GM12872 (cell line): ENCODE data around the gene RASL10A.

ENCODE experiments used
- TF ChIP-seq, protein P1 (sequence below): IDR thresholded peaks from 3 replicates; pipeline ENCODE4 v1.5.1; 2011; ENCODE audit warnings: low read depth, mild to moderate bottlenecking, low read length, moderate library complexity; ENCODE audit not compliant: insufficient read depth

RASL10A gene

DNA sequence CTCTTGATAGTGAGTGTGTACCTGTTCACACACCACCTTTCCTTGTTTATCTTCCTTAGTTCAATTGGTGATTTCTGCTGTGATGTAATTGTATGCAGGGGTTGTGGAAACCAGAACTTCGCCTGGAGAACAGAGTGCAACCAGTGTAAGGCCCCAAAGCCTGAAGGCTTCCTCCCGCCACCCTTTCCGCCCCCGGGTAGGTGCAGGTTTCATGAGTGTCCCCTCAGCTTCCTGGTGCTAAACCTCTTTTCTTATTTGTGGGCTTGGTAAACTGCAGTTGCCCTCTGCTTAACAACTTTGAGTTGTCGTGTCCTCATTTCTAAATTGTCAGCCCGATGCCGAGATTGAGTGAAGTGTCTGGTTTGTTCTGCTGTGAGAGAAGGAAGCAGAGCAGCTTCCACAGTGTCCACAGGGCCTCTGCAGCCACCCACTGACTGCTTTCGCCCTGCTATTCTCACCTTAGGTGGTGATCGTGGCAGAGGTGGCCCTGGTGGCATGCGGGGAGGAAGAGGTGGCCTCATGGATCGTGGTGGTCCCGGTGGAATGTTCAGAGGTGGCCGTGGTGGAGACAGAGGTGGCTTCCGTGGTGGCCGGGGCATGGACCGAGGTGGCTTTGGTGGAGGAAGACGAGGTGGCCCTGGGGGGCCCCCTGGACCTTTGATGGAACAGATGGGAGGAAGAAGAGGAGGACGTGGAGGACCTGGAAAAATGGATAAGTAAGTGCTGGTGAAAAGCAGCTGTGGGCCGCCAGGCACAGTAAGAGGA is 16.2 kb downstream of the RASL10A start:
- TF ChIP-seq, protein P1, sequence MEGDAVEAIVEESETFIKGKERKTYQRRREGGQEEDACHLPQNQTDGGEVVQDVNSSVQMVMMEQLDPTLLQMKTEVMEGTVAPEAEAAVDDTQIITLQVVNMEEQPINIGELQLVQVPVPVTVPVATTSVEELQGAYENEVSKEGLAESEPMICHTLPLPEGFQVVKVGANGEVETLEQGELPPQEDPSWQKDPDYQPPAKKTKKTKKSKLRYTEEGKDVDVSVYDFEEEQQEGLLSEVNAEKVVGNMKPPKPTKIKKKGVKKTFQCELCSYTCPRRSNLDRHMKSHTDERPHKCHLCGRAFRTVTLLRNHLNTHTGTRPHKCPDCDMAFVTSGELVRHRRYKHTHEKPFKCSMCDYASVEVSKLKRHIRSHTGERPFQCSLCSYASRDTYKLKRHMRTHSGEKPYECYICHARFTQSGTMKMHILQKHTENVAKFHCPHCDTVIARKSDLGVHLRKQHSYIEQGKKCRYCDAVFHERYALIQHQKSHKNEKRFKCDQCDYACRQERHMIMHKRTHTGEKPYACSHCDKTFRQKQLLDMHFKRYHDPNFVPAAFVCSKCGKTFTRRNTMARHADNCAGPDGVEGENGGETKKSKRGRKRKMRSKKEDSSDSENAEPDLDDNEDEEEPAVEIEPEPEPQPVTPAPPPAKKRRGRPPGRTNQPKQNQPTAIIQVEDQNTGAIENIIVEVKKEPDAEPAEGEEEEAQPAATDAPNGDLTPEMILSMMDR, result no peak

DNA sequence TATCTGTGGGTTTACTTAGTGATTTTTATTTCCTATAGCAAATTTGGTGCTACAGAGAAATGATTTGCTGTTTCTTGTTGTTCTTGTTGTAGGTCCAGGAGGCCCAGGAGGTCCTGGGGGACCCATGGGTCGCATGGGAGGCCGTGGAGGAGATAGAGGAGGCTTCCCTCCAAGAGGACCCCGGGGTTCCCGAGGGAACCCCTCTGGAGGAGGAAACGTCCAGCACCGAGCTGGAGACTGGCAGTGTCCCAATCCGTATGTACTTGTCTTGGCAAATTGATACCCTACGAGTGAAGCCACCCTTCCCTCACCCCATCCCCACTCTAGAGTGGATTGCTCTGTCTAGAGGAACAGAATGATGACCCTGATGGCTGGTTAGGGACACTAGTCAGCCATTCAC is 16.9 kb downstream of the RASL10A start:
- TF ChIP-seq, protein P1, result no peak

DNA sequence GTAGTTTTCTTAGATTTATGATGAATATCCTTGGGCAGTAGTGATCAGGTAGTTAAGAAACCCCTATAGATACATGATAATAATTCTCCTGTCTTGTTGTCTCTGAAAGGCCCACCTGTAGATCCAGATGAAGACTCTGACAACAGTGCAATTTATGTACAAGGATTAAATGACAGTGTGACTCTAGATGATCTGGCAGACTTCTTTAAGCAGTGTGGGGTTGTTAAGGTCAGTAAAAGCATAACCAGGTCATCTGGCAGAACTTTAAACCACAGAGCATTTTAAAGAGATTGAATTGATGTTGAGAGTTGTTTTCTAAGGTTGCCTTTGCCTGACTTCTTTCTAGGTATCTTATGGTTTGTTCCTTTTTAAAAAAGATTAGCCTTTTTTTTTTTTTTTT is 23.1 kb downstream of the RASL10A start:
- TF ChIP-seq, protein P1, result no peak

- TF ChIP-seq, protein P1, result no peak
These were observed 24.3 kb downstream of the RASL10A start for GRCh38 chr22:29291215-29291614.

- TF ChIP-seq, protein P1, result no peak
These were observed 25.4 kb downstream of the RASL10A start for GRCh38 chr22:29290061-29290460.

- TF ChIP-seq, protein P1, result no peak
These were observed 26.7 kb downstream of the RASL10A start for GRCh38 chr22:29288837-29289236.

DNA sequence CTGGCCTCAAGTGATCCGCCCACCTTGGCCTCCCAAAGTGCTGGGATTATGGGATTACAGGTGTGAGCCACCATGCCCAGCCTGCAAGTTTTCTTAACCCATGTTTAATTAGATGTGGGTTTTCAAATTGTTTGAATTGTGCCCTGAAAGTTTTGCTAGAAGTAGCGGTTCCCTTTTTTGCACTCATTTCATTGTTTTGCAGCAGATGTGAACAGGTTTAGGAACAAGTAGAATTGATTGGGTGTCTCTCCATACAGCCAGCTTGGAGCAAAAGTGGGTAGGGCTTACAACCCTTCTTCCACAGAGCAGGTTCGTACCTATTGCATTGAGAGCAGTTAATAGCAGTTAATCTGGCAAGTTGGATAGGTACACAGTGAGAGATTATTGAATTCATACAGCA is 31.3 kb downstream of the RASL10A start:
- TF ChIP-seq, protein P1, result no peak
